Testis (tissue), 3 donors: ENCODE measurements around the gene PLSCR4. TPM values are rescaled to one million over a fixed set of nuclear protein-coding genes. Genes with fewer than 3 reads are reported as not detected.

Experiments used
- DNase-seq: peaks from one replicate; pipeline ENCODE4 v3.0.0-alpha.2; 2019
- H3K27ac ChIP-seq, 2 donors: fragments of 200-600 bp; sonication (generic); one replicate each; pipeline ENCODE4 v1.5.1; 2019
- H3K27me3 ChIP-seq: fragments of 200-600 bp; sonication (generic); one replicate; pipeline ENCODE4 v1.5.1; 2019
- H3K36me3 ChIP-seq: fragments of 200-600 bp; sonication (generic); one replicate; pipeline ENCODE4 v1.5.1; 2017; ENCODE audit warnings: low read depth; ENCODE audit errors: missing control alignments
- H3K4me1 ChIP-seq: fragments of 200-600 bp; sonication (generic); one replicate; pipeline ENCODE4 v1.5.1; 2019
- H3K4me3 ChIP-seq, 2 donors: fragments of 200-600 bp; sonication (generic); one replicate each; pipeline ENCODE4 v1.5.1; 2017 to 2019
- H3K9me3 ChIP-seq: fragments of 200-600 bp; sonication (generic); one replicate; pipeline ENCODE4 v1.5.1; 2017
- POLR2A ChIP-seq: fragments of 450-650 bp; IDR thresholded peaks from one replicate; pipeline ENCODE4 v1.6.1; 2017; ENCODE audit warnings: antibody characterized with exemption, mild to moderate bottlenecking, moderate library complexity
- WGBS, 2 donors: methylation state at CpG; one replicate each; pipeline ENCODE4 v1.1.5; 2018; 5-methylcytosine and 5-hydroxymethylcytosine counted together
- intact Hi-C: fragments of 100-400 bp; cut with DNase I; formaldehyde crosslinking; loops from one replicate; pipeline ENCODE4 v1.15.1; 2023; ENCODE audit warnings: low total_unique reads
- polyA plus RNA-seq: library from polyadenylated mRNA; stranded (reverse); fragments of 350-450 nt; fragmentation: Illumina TruSeq; extraction: RNeasy Lipid Tissue Mini Kit (QIAGEN cat#74804); gene quantifications from one replicate; pipeline ENCODE4 v1.2.3, GENCODE V29; 2014; ENCODE audit warnings: low read depth, low replicate concordance; ENCODE audit not compliant: insufficient read depth
- total RNA-seq, 2 donors: library from RNA; depleted of rRNA; stranded (reverse); fragments of >200 nt; gene quantifications; one replicate each; pipeline ENCODE4 v1.2.3, GENCODE V29; 2016
- TF ChIP-seq, protein P1 (sequence below), 3 experiments: fragments of 450-650 bp in 2 of 3; fragments of 200-600 bp in 1 of 3; sonication (generic) in 1 of 3; IDR thresholded peaks; one replicate each; pipeline ENCODE4 v1.5.1; 2016 to 2019; ENCODE audit warnings: antibody characterized with exemption in 3 of 3, mild to moderate bottlenecking in 2 of 3, moderate library complexity in 1 of 3

Gene PLSCR4
- total and polyA plus RNA-seq, 3 donors from 2014 or later = 42.5 to 96.3 (median 89.1) TPM

- Histone ChIP-seq H3K36me3 (no peaks in the 10 kb centered on the region), H3K27ac (no peak overlapping the region), H3K4me1 (no peaks in the 10 kb centered on the region), H3K27me3 (no peaks in the 10 kb centered on the region), H3K9me3 (no peaks in the 10 kb centered on the region), H3K4me3 (no peak overlapping the region)
- intact Hi-C loops = no loop called here
- no peak for TF ChIP-seq POLR2A
- TF ChIP-seq, protein P1, sequence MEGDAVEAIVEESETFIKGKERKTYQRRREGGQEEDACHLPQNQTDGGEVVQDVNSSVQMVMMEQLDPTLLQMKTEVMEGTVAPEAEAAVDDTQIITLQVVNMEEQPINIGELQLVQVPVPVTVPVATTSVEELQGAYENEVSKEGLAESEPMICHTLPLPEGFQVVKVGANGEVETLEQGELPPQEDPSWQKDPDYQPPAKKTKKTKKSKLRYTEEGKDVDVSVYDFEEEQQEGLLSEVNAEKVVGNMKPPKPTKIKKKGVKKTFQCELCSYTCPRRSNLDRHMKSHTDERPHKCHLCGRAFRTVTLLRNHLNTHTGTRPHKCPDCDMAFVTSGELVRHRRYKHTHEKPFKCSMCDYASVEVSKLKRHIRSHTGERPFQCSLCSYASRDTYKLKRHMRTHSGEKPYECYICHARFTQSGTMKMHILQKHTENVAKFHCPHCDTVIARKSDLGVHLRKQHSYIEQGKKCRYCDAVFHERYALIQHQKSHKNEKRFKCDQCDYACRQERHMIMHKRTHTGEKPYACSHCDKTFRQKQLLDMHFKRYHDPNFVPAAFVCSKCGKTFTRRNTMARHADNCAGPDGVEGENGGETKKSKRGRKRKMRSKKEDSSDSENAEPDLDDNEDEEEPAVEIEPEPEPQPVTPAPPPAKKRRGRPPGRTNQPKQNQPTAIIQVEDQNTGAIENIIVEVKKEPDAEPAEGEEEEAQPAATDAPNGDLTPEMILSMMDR (IDR thresholded peaks at IDR 0.05) = no peak
- no peak for DNase-seq
- 95% methylated on average over 6 of the region's 6 CpGs for WGBS, 2 donors
These were observed 23.0 kb upstream of the PLSCR4 start for GRCh38 chr3:146273721-146274407.

DNA sequence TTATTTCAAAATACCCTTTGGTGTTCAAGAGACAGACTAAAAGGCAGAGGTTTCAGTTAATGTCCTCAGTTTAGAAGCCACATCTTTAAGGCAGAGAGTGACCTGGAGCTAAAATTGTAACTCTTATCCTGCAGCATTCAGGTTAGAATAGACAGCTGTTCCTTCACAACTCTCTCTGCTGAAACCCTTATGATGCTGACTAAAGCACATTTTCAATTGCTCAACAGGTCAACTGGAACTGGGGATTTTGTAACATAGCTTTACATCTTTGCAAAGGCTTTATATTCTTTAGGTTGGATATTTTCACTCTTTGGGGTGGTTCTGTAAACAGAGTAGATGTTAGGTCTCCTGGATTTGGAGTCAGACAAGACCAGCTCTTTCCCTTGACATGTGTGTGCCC, 20.3 kb upstream of the PLSCR4 start:
- no peaks in the 10 kb centered on the region for H3K36me3 ChIP-seq
- H3K4me3 ChIP-seq = no peak overlapping the region
- no peak overlapping the region for H3K27ac ChIP-seq
- intact Hi-C loops = no loop called here
- no peak for DNase-seq
- TF ChIP-seq, protein P1 (IDR thresholded peaks at IDR 0.05) = no peak
- TF ChIP-seq POLR2A = no peak
- H3K27me3 ChIP-seq = no peaks in the 10 kb centered on the region
- no peaks in the 10 kb centered on the region for H3K4me1 ChIP-seq
- H3K9me3 ChIP-seq = no peaks in the 10 kb centered on the region

DNA sequence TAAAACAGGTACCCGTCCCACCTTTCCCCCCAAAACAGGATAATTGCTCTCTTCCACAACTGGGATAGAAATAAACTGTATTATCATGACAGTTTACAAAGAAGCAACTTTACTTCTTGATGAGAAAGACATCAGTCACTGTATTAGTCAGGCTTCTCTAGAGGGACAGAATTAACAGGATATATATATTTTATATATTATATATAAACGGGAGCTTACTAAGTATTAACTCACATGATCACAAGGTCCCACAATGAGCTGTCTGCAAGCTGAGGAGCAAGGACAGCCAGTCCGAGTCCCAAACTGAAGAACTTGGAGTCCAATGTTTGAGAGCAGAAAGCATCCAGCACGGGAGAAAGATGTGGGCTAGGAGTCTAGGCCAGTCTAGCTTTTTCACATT, 18.4 kb upstream of the PLSCR4 start:
- TF ChIP-seq POLR2A = no peak
- TF ChIP-seq, protein P1 (IDR thresholded peaks at IDR 0.05) = no peak
- no peak for DNase-seq
- no peak overlapping the region for H3K4me3 ChIP-seq
- WGBS, 2 donors = 89 to 92% methylated on average over 4 of the region's 4 CpGs
- no peaks in the 10 kb centered on the region for H3K36me3 ChIP-seq
- H3K4me1 ChIP-seq = no peaks in the 10 kb centered on the region
- no peak overlapping the region for H3K27ac ChIP-seq
- no peaks in the 10 kb centered on the region for H3K27me3 ChIP-seq
- H3K9me3 ChIP-seq = no peaks in the 10 kb centered on the region
- intact Hi-C loops = no loop called here

- intact Hi-C loops = no loop called here
- DNase-seq = no peak
These were observed 17.8 kb upstream of the PLSCR4 start for GRCh38 chr3:146268535-146269219.

More at GRCh38 chr3:146268535-146269219, 17.8 kb upstream of the PLSCR4 start:
- Histone ChIP-seq H3K27me3 (no peaks in the 10 kb centered on the region), H3K4me1 (no peaks in the 10 kb centered on the region), H3K4me3 (no peak overlapping the region), H3K36me3 (no peaks in the 10 kb centered on the region), H3K27ac (no peak overlapping the region), H3K9me3 (no peaks in the 10 kb centered on the region)
- TF ChIP-seq, protein P1 (IDR thresholded peaks at IDR 0.05) = no peak
- no peak for TF ChIP-seq POLR2A
- 89 to 92% methylated on average over 6 of the region's 6 CpGs for WGBS, 2 donors
